ENCODE results near the gene PIF1.

The PIF1 gene

GRCh38 chr15:64775551-64776401 lies 49.7 kb downstream of the PIF1 start, which contains the start of gene RBPMS2:
Gene RBPMS2 (minus strand): TSS chr15:64775589. CDS start chr15:64775319, 270 bp downstream.
- no peak for TF ChIP-seq CTCF (IDR thresholded peaks at IDR 0.05; ENCODE audit: low read depth, low read length)
- H3K4me3 ChIP-seq (replicated peaks in 1 of 2; ENCODE audit: low read depth in 2 of 2, low read length in 2 of 2) = peak within 1 kb of the TSS; percentile 37 to 43
- DNase-seq (ENCODE audit: low read depth in 2 of 2) = peak in 1 of 2 donors; percentile 20

GRCh38 chr15:64774629-64775493 lies 50.6 kb downstream of the PIF1 start:
- peak overlapping the region; percentile 21 to 24 for H3K4me3 ChIP-seq (replicated peaks in 1 of 2; ENCODE audit: low read depth in 2 of 2, low read length in 2 of 2)
- no peak for DNase-seq (ENCODE audit: low read depth in 2 of 2)
- no peak for TF ChIP-seq CTCF (IDR thresholded peaks at IDR 0.05; ENCODE audit: low read depth, low read length)

- DNase-seq (ENCODE audit: low read depth in 2 of 2) = no peak
- H3K4me3 ChIP-seq (replicated peaks in 1 of 2; ENCODE audit: low read depth in 2 of 2, low read length in 2 of 2) = peak overlapping the region in 1 of 2 donors; percentile 21
- no peak for TF ChIP-seq CTCF (IDR thresholded peaks at IDR 0.05; ENCODE audit: low read depth, low read length)
Observed at GRCh38 chr15:64774037-64774628, 51.3 kb downstream of the PIF1 start.

GRCh38 chr15:64773606-64774005 lies 51.8 kb downstream of the PIF1 start:
- no peak for TF ChIP-seq CTCF (IDR thresholded peaks at IDR 0.05; ENCODE audit: low read depth, low read length)
- DNase-seq (ENCODE audit: low read depth in 2 of 2) = no peak

GRCh38 chr15:64772964-64773363 lies 52.5 kb downstream of the PIF1 start:
- no peak for TF ChIP-seq CTCF (IDR thresholded peaks at IDR 0.05; ENCODE audit: low read depth, low read length)
- DNase-seq (ENCODE audit: low read depth in 2 of 2) = no peak
- no peak overlapping the region for H3K4me3 ChIP-seq (replicated peaks in 1 of 2; ENCODE audit: low read depth in 2 of 2, low read length in 2 of 2)

More at GRCh38 chr15:64773606-64774005, 51.8 kb downstream of the PIF1 start:
- no peak overlapping the region for H3K4me3 ChIP-seq (replicated peaks in 1 of 2; ENCODE audit: low read depth in 2 of 2, low read length in 2 of 2)

GRCh38 chr15:64772488-64772887 lies 53.0 kb downstream of the PIF1 start:
- no peak for DNase-seq (ENCODE audit: low read depth in 2 of 2)
- H3K4me3 ChIP-seq (replicated peaks in 1 of 2; ENCODE audit: low read depth in 2 of 2, low read length in 2 of 2) = no peak overlapping the region
- no peak for TF ChIP-seq CTCF (IDR thresholded peaks at IDR 0.05; ENCODE audit: low read depth, low read length)
